ENCODE results near the gene COL8A2.

Gene COL8A2

GRCh38 chr1:36088577-36089392 is 36.2 kb downstream of the COL8A2 start, which contains the start of gene ADPRS:
Gene ADPRS, plus strand, starts transcription at chr1:36088892. Its CDS starts 13 bp downstream, at chr1:36088905.
- peak; percentile 91 for DNase-seq (ENCODE audit: low spot score)

- DNase-seq (ENCODE audit: low spot score), result no peak
These were observed 36.8 kb downstream of the COL8A2 start for GRCh38 chr1:36088265-36088576.

GRCh38 chr1:36087233-36088123 is 37.5 kb downstream of the COL8A2 start:
- DNase-seq (ENCODE audit: low spot score), result no peak

GRCh38 chr1:36086529-36087232 is 38.3 kb downstream of the COL8A2 start:
- no peak for DNase-seq (ENCODE audit: low spot score)

- no peak for DNase-seq (ENCODE audit: low spot score)
These were observed 39.1 kb downstream of the COL8A2 start for GRCh38 chr1:36085686-36086526.

- DNase-seq (ENCODE audit: low spot score), result no peak
These were observed 39.9 kb downstream of the COL8A2 start for GRCh38 chr1:36085126-36085525.

GRCh38 chr1:36084497-36085115 is 40.4 kb downstream of the COL8A2 start:
- DNase-seq (ENCODE audit: low spot score), result no peak

GRCh38 chr1:36083635-36084496 is 41.2 kb downstream of the COL8A2 start, which contains the start of gene TEKT2:
Gene TEKT2, plus strand, starts transcription at chr1:36084094. Its CDS starts 828 bp downstream, at chr1:36084922.
- DNase-seq (ENCODE audit: low spot score), result no peak

GRCh38 chr1:36083219-36083618 is 41.8 kb downstream of the COL8A2 start:
- no peak for DNase-seq (ENCODE audit: low spot score)

GRCh38 chr1:36081926-36082485 is 43.0 kb downstream of the COL8A2 start:
- DNase-seq (ENCODE audit: low spot score), result no peak

- no peak for DNase-seq (ENCODE audit: low spot score)
These were observed 44.2 kb downstream of the COL8A2 start for GRCh38 chr1:36080801-36081200.

GRCh38 chr1:36080236-36080635 is 44.8 kb downstream of the COL8A2 start:
- DNase-seq (ENCODE audit: low spot score), result no peak

- DNase-seq (ENCODE audit: low spot score), result no peak
These were observed 47.9 kb downstream of the COL8A2 start for GRCh38 chr1:36076979-36077573.

GRCh38 chr1:36070349-36070748 is 54.7 kb downstream of the COL8A2 start:
- DNase-seq (ENCODE audit: low spot score), result no peak

GRCh38 chr1:36068866-36069265 is 56.2 kb downstream of the COL8A2 start:
- no peak for DNase-seq (ENCODE audit: low spot score)

- DNase-seq (ENCODE audit: low spot score), result no peak
These were observed 57.2 kb downstream of the COL8A2 start for GRCh38 chr1:36067871-36068270.

GRCh38 chr1:36062315-36062714 is 62.7 kb downstream of the COL8A2 start:
- DNase-seq (ENCODE audit: low spot score), result no peak

GRCh38 chr1:36055706-36056105 is 69.3 kb downstream of the COL8A2 start:
- DNase-seq (ENCODE audit: low spot score), result no peak

- DNase-seq (ENCODE audit: low spot score), result no peak
These were observed 71.0 kb downstream of the COL8A2 start for GRCh38 chr1:36053978-36054377.
